ENCODE results near the gene SURF6.

DNA sequence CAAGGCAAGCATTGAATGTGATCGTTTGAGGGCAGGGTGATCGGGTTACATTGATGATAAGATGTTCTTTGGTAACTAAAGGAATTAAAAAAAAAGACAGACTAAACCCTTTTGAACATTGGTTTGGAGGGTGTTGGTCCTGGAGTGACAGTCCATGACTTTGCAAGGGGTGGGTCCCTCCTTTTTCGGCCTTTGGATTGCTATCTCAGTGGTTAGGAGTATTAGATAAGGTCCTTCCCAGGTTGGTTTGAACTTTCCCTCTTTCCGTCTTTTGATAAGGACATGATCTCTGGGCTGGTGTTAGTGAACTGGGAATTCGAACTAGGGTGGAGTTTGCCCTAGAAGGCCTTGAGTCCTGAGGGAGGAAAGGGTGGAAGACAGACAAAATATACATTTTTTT lies 55.6 kb downstream of the SURF6 start:
- no peak for TF ChIP-seq TAF1 (IDR thresholded peaks at IDR 0.05; ENCODE audit: borderline replicate concordance, insufficient read depth, low read length)
- no peak for TF ChIP-seq POLR2AphosphoS5 (IDR thresholded peaks at IDR 0.05; ENCODE audit: low read depth, low read length)

Data from PFSK-1 (cell line).